ENCODE results near the gene TEX29.

Gene TEX29

DNA sequence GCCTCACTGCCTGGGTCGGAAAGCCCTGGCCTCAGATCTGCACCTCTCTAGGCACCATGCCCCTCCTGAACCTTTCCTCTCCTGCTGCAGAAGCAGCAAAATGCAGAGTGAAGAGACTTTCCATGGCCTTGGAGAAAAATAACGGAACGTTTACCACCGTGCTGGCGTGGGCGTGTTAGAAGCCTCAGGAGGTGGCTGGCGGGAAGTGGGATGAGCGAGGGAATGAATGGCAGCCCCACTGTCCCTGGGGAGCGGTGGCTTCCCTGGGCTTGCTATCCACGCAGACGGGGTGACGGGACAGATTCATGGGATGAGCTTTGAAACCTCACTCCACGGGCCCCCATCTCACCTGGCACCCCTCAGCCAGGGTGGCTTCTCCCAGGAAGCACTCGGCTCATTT lies 4.3 kb downstream of the TEX29 start:
- no peak for DNase-seq (ENCODE audit: low read depth)
- H3K4me3 ChIP-seq (ENCODE audit: low read depth, low read length): no peak overlapping the region
- in situ Hi-C loops (cut with HindIII; ENCODE audit: low sequenced_read_pairs): no loop called here
- TF ChIP-seq, protein P1, sequence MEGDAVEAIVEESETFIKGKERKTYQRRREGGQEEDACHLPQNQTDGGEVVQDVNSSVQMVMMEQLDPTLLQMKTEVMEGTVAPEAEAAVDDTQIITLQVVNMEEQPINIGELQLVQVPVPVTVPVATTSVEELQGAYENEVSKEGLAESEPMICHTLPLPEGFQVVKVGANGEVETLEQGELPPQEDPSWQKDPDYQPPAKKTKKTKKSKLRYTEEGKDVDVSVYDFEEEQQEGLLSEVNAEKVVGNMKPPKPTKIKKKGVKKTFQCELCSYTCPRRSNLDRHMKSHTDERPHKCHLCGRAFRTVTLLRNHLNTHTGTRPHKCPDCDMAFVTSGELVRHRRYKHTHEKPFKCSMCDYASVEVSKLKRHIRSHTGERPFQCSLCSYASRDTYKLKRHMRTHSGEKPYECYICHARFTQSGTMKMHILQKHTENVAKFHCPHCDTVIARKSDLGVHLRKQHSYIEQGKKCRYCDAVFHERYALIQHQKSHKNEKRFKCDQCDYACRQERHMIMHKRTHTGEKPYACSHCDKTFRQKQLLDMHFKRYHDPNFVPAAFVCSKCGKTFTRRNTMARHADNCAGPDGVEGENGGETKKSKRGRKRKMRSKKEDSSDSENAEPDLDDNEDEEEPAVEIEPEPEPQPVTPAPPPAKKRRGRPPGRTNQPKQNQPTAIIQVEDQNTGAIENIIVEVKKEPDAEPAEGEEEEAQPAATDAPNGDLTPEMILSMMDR (IDR thresholded peaks at IDR 0.05; ENCODE audit: low read depth, low read length, missing control alignments): no peak

DNA sequence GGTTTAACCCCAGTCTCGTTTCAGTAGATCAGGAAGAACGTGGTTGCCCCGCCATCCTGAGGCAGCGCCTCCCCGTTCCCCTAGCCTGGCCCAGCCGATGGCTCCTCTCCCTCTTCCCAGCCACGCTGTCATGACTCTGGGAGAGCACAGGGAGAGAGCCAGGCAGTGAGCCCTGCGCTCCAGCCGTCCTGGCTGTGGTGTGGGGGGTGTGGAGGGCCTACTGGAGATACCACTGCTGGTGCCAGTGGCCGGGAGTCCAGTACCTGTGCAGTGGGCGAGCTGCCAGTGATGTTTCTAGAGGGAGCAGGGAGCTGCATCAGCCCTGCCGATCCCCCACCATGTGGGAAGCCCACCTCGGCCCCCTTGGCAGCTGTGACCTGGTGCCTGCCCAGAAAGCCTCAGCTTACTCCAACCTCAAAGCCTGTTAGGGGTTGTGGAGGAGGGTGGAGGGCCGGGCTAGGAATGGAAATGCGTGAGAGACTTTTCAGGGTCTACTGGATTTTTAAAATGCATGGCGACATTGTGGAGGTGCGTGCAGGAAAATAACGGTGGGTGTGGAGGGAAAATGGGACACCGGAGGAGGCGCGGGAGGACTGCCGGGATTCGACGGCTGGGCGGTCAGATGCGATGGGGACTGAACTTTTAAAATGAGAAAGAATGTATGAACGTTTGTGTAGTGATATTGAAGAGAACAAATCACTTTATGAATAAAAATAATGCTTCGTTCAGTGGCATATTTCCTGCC lies 4.9 kb downstream of the TEX29 start:
- TF ChIP-seq, protein P1 (IDR thresholded peaks at IDR 0.05; ENCODE audit: low read depth, low read length, missing control alignments): no peak
- no peak for DNase-seq (ENCODE audit: low read depth)
- in situ Hi-C loops (cut with HindIII; ENCODE audit: low sequenced_read_pairs): no loop called here
- no peak overlapping the region for H3K4me3 ChIP-seq (ENCODE audit: low read depth, low read length)

DNA sequence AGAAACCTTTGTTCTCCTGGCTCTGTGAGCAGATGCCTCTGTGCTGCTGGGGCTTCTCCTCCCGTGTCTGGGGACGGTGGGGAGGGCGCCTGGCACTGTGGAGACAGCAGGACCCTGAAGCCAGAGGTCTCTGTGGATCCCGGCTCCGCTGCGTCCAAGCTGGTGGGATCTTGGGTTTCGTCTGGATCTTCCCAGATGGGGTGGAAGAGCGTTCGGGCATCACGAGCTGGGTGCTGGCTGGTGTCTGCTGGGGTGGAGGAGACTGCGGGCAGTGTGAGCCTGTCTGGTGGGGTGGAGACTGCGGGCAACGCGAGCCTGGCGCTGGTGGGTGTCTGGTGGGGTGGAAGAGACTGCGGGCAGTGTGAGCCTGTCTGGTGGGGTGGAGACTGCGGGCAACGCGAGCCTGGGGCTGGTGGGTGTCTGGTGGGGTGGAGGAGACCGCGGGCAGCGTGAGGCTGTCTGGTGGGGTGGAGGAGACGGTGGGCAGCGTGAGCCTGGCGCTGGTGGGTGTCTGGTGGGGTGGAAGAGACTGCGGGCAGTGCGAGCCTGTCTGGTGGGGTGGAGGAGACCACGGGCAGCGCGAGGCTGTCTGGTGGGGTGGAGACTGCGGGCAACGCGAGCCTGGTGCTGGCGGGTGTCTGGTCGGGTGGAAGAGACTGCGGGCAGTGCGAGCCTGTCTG lies 5.6 kb downstream of the TEX29 start:
- TF ChIP-seq, protein P1 (IDR thresholded peaks at IDR 0.05; ENCODE audit: low read depth, low read length, missing control alignments): no peak
- DNase-seq (ENCODE audit: low read depth): no peak
- in situ Hi-C loops (cut with HindIII; ENCODE audit: low sequenced_read_pairs): no loop called here
- H3K4me3 ChIP-seq (ENCODE audit: low read depth, low read length): no peak overlapping the region

DNA sequence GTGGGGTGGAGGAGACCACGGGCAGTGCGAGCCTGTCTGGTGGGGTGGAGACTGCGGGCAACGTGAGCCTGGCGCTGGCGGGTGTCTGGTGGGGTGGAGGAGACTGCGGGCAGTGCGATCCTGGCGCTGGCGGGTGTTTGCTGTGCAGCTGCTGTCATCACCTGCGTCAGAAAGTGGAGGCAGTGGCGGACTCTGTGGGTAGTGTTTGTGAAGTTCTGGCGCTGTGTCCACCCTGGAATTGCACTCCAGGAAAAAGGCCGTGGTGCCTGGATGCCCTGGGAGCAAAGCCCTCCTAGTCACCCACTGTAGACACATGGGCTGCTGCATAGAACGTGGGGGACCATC lies 6.2 kb downstream of the TEX29 start:
- H3K4me3 ChIP-seq (ENCODE audit: low read depth, low read length): no peak overlapping the region
- TF ChIP-seq, protein P1 (IDR thresholded peaks at IDR 0.05; ENCODE audit: low read depth, low read length, missing control alignments): no peak
- in situ Hi-C loops (cut with HindIII; ENCODE audit: low sequenced_read_pairs): no loop called here
- DNase-seq (ENCODE audit: low read depth): no peak

DNA sequence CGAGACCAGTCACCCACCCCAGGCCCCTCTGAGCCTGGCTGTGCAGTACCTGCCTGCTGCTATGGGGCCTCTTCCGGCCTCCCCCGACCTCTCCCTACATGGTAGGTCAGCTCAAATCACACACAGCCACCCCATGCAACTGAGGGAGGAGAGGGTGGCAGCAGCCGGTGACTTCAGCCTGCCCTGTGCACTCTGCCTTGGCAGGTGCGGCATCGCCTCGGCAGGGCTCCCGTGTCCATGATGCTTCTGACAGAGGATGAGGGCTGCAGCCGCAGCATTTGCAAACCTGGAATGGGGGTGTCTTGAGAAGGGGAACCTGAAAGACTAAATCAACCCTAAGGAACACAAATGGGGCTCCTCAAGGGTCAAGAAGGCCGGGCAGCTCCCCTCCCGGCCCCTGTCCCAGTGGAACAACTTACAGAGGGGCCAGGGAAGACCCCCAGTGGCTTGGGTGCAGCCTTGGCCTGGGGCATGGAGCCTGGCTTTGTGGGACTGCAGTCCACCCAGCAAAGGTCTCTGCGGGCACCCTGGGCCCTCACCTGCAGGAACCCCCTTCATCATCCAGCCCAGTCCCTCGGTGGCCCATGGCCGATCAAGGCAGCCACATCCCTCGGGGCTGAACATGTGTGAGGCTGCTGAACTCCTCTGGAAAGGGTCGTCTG lies 6.7 kb downstream of the TEX29 start:
- TF ChIP-seq, protein P1 (IDR thresholded peaks at IDR 0.05; ENCODE audit: low read depth, low read length, missing control alignments): no peak

DNA sequence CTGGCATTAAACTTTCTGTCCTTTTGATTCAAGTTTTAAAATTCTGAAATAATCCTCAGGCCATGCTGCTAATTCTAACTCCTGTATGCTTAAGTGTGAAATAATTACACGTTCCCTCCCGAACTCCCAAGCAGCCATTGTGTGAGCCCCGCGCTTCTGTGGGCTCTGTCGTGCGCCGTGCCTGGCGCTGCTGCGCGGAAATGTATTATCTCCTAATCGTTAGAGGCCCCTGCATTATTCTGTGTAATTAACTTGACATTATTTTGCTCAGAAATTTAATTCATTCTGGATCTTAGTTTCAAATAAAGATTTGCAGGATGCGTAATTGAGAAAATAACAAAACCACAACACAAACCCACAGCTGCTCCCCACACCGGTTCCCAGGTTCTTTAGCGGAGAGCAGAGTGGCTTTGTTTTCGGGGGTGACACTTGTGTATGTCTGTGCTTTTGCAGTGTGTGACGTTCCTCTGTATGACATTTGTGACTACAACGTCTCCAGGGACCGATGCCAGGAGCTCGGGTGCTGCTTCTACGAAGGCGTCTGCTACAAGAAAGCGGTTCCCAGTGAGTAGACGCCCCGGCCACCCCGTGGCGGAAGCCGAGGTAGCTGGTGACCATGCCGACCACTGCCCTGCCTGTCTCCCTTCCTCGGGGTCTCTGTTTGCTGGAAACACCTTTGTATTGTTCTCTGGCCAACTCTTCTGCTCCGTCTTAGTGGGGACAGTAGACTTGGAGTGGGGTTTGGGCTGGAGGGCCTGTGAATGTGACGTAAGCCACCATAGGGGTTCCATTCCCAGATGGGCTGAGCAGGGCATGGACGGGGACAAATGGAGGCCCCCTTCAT lies 7.5 kb downstream of the TEX29 start:
- in situ Hi-C loops (cut with HindIII; ENCODE audit: low sequenced_read_pairs): no loop called here
- H3K4me3 ChIP-seq (ENCODE audit: low read depth, low read length): no peak overlapping the region
- TF ChIP-seq, protein P1 (IDR thresholded peaks at IDR 0.05; ENCODE audit: low read depth, low read length, missing control alignments): no peak
- no peak for DNase-seq (ENCODE audit: low read depth)

More for the DNA sequence above, 6.7 kb downstream of the TEX29 start:
- no peak for DNase-seq (ENCODE audit: low read depth)
- in situ Hi-C loops (cut with HindIII; ENCODE audit: low sequenced_read_pairs): no loop called here
- H3K4me3 ChIP-seq (ENCODE audit: low read depth, low read length): no peak overlapping the region
